H1 (cell line): Measurements from ENCODE around the gene UBE2M. TPM values are rescaled to one million over a fixed set of nuclear protein-coding genes. Genes with fewer than 3 reads are reported as not detected.

Source experiments
- CTCF ChIA-PET: fragments of 300-600 bp; sonication (Branson Sonifier 250); formaldehyde crosslinking; loops from one replicate; lab custom pipeline; 2021; ENCODE audit not compliant: partially characterized antibody; lab: Charles Lee
- POLR2A ChIA-PET: fragments of 300-600 bp; sonication (Branson Sonifier 250); formaldehyde crosslinking; loops from one replicate; lab custom pipeline; 2021; ENCODE audit warnings: inconsistent platforms; ENCODE audit not compliant: partially characterized antibody; lab: Charles Lee
- DNase-seq, 2 experiments: peaks; one replicate each; pipeline versions ENCODE4 v3.0.0 to v3.0.0-alpha.2; 2010 to 2022; ENCODE audit warnings: low spot score in 2 of 2, low read depth in 1 of 2, mixed read lengths in 1 of 2
- FAIRE-seq: peaks from 2 replicates; lab custom pipeline; 2011; peaks lifted over from hg19 to GRCh38; lab: Jason Lieb, UNC
- H2AFZ ChIP-seq: 2 replicates; pipeline ENCODE4 v1.8.1; 2012; ENCODE audit warnings: low read length, inconsistent platforms
- H2AK5ac ChIP-seq: 2 replicates; pipeline ENCODE4 v1.6.1; 2013; ENCODE audit warnings: low read depth, low read length
- H2BK120ac ChIP-seq: replicated peaks from 2 replicates; pipeline ENCODE3; 2013; ENCODE audit warnings: low read depth, low read length, inconsistent platforms
- H2BK12ac ChIP-seq: 2 replicates; pipeline ENCODE4 v1.6.1; 2013; ENCODE audit warnings: low read depth, low read length
- H2BK15ac ChIP-seq: 2 replicates; pipeline ENCODE4 v1.6.1; 2013; ENCODE audit warnings: low read length
- H2BK20ac ChIP-seq: 2 replicates; pipeline ENCODE4 v1.6.1; 2013; ENCODE audit warnings: low read length
- H2BK5ac ChIP-seq: 2 replicates; pipeline ENCODE4 v1.6.1; 2013; ENCODE audit warnings: low read depth, low read length
- H3K14ac ChIP-seq: 2 replicates; pipeline ENCODE4 v1.6.1; 2013; ENCODE audit warnings: inconsistent platforms; ENCODE audit not compliant: insufficient read length
- H3K18ac ChIP-seq: 2 replicates; pipeline ENCODE4 v1.6.1; 2013; ENCODE audit warnings: low read length; ENCODE audit errors: extremely low read depth
- H3K23ac ChIP-seq: 2 replicates; pipeline ENCODE4 v1.6.1; 2013; ENCODE audit warnings: inconsistent platforms; ENCODE audit not compliant: insufficient read length
- H3K23me2 ChIP-seq: 2 replicates; pipeline ENCODE4 v1.6.1; 2013; ENCODE audit warnings: low read depth, low read length
- H3K27ac ChIP-seq: 2 replicates; pipeline ENCODE4 v1.6.1; 2011; ENCODE audit warnings: low read depth, low read length, inconsistent platforms
- H3K27me3 ChIP-seq, 4 experiments: replicated peaks in 1 of 4; 1 replicate in 1 of 4; 2 replicates in 3 of 4; pipeline versions ENCODE4 v1.6.1 to v1.8.1; 2011 to 2013; ENCODE audit warnings: low read length in 3 of 4, mild to moderate bottlenecking in 3 of 4, inconsistent platforms in 2 of 4, mixed read lengths in 2 of 4, moderate library complexity in 1 of 4; ENCODE audit not compliant: control insufficient read depth in 3 of 4, insufficient read depth in 3 of 4; ENCODE audit errors: extremely low read depth in 1 of 4
- H3K36me3 ChIP-seq, 4 experiments: 2 replicates each; pipeline versions ENCODE4 v1.6.1 to v1.8.1; 2011 to 2013; ENCODE audit warnings: mild to moderate bottlenecking in 4 of 4, low read length in 3 of 4, moderate library complexity in 2 of 4, control low read depth in 1 of 4, inconsistent platforms in 1 of 4; ENCODE audit not compliant: insufficient read depth in 4 of 4, control insufficient read depth in 2 of 4
- H3K4ac ChIP-seq: replicated peaks from 2 replicates; pipeline ENCODE3; 2013; ENCODE audit warnings: low read length, low read depth, mixed read lengths, inconsistent platforms; ENCODE audit not compliant: insufficient read length
- H3K4me1 ChIP-seq, 4 experiments: replicated peaks in 1 of 4; 1 replicate in 1 of 4; 2 replicates in 3 of 4; pipeline versions ENCODE4 v1.6.1 to v1.8.1; 2011 to 2013; ENCODE audit warnings: low read length in 3 of 4, inconsistent platforms in 2 of 4, mixed read lengths in 1 of 4; ENCODE audit not compliant: insufficient read depth in 4 of 4, control insufficient read depth in 3 of 4
- H3K4me2 ChIP-seq, 2 experiments: 2 replicates each; pipeline versions ENCODE4 v1.6.1 to v1.8.1; 2011 to 2013; ENCODE audit warnings: low read depth in 2 of 2, low read length in 2 of 2, control low read depth in 1 of 2, inconsistent platforms in 1 of 2, mild to moderate bottlenecking in 1 of 2; ENCODE audit not compliant: insufficient read depth in 1 of 2
- H3K4me3 ChIP-seq, 4 experiments: fragments of 200-600, 300-600 bp in 1 of 4; sonication (generic), shearing (Covaris generic), sonication (Bioruptor Twin) in 1 of 4; 2 replicates each; pipeline versions ENCODE4 v1.5.1 to v1.8.1; 2011 to 2016; ENCODE audit warnings: low read length in 4 of 4, low read depth in 3 of 4, control low read depth in 2 of 4, inconsistent platforms in 2 of 4, mild to moderate bottlenecking in 2 of 4, mixed read lengths in 1 of 4, moderate library complexity in 1 of 4; ENCODE audit not compliant: insufficient read depth in 2 of 4; ENCODE audit errors: extremely low read depth in 1 of 4
- H3K56ac ChIP-seq: replicated peaks from 2 replicates; pipeline ENCODE3; 2013; ENCODE audit warnings: low read depth, mild to moderate bottlenecking, mixed read lengths, low read length, inconsistent platforms; ENCODE audit not compliant: insufficient read length
- H3K79me1 ChIP-seq: 2 replicates; pipeline ENCODE4 v1.6.1; 2013; ENCODE audit warnings: low read depth, low read length, control low read depth
- H3K79me2 ChIP-seq, 2 experiments: 2 replicates each; pipeline versions ENCODE4 v1.6.1 to v1.8.1; 2012 to 2013; ENCODE audit warnings: low read length in 2 of 2, mild to moderate bottlenecking in 2 of 2, inconsistent platforms in 1 of 2; ENCODE audit not compliant: insufficient read depth in 2 of 2, control insufficient read depth in 1 of 2
- H3K9ac ChIP-seq, 4 experiments: replicated peaks in 1 of 4; 1 replicate in 1 of 4; 2 replicates in 3 of 4; pipeline versions ENCODE4 v1.6.1 to v1.8.1; 2011 to 2013; ENCODE audit warnings: low read depth in 3 of 4, low read length in 3 of 4, control low read depth in 2 of 4, mild to moderate bottlenecking in 2 of 4, moderate library complexity in 2 of 4, inconsistent platforms in 1 of 4; ENCODE audit errors: extremely low read depth in 1 of 4
- H3K9me3 ChIP-seq, 2 experiments: 2 replicates each; pipeline versions ENCODE4 v1.6.1 to v1.8.1; 2012 to 2013; ENCODE audit warnings: mild to moderate bottlenecking in 2 of 2, moderate library complexity in 2 of 2, control low read depth in 1 of 2, inconsistent platforms in 1 of 2, low read depth in 1 of 2, low read length in 1 of 2, mixed read lengths in 1 of 2; ENCODE audit not compliant: insufficient read depth in 2 of 2
- H4K20me1 ChIP-seq, 2 experiments: replicated peaks in 1 of 2; 2 replicates each; pipeline versions ENCODE3 to v1.8.1; 2011 to 2013; ENCODE audit warnings: inconsistent platforms in 2 of 2, low read length in 2 of 2, mild to moderate bottlenecking in 1 of 2; ENCODE audit not compliant: insufficient read depth in 2 of 2, control insufficient read depth in 1 of 2
- H4K5ac ChIP-seq: 2 replicates; pipeline ENCODE4 v1.6.1; 2013; ENCODE audit warnings: low read length, low read depth, mixed read lengths, inconsistent platforms; ENCODE audit not compliant: insufficient read length
- H4K8ac ChIP-seq: 2 replicates; pipeline ENCODE4 v1.8.0; 2013; ENCODE audit warnings: mild to moderate bottlenecking, moderate library complexity, low read length, inconsistent platforms; ENCODE audit not compliant: insufficient read depth; ENCODE audit errors: extremely low read depth
- H4K91ac ChIP-seq: replicated peaks from 2 replicates; pipeline ENCODE3; 2013; ENCODE audit warnings: low read length, mixed read lengths, inconsistent platforms; ENCODE audit not compliant: insufficient read length
- JUND ChIP-seq: IDR thresholded peaks from 2 replicates; pipeline ENCODE4 v1.6.1; 2011; ENCODE audit warnings: mild to moderate bottlenecking, improper control_type of control experiment, low read length
- POLR2A ChIP-seq, 2 experiments: IDR thresholded peaks; 1 replicate in 1 of 2; 2 replicates in 1 of 2; pipeline ENCODE4 v1.6.1; 2011; ENCODE audit warnings: low read depth in 2 of 2, low read length in 2 of 2, mild to moderate bottlenecking in 2 of 2; ENCODE audit errors: control extremely low read depth in 1 of 2
- SUZ12 ChIP-seq: fragments of 200-600 bp; sonication (generic); IDR thresholded peaks from 2 replicates; pipeline ENCODE4 v1.6.1; 2012; ENCODE audit warnings: mild to moderate bottlenecking, inconsistent platforms, low read length, moderate library complexity, mixed read lengths
- TBP ChIP-seq: IDR thresholded peaks from 2 replicates; pipeline ENCODE4 v1.6.1; 2011; ENCODE audit warnings: low read depth, low read length, improper control_type of control experiment
- WGBS, 2 experiments: shearing (Covaris generic) in 1 of 2; methylation state at CpG; one replicate each; pipeline versions ENCODE4 v1.1.6 to v1.1.7; 2013 to 2015; ENCODE audit warnings: low lambda C conversion rate in 2 of 2, mixed read lengths in 2 of 2, inconsistent platforms in 1 of 2, low coverage in 1 of 2, missing lambda C conversion rate in 1 of 2; ENCODE audit not compliant: insufficient replicate concordance in 2 of 2, insufficient coverage in 1 of 2, insufficient read length in 1 of 2; ENCODE audit errors: extremely low coverage in 1 of 2, missing lambda C conversion rate in 1 of 2; 5-methylcytosine and 5-hydroxymethylcytosine counted together
- polyA plus RNA-seq, 7 experiments: library from polyadenylated mRNA; depleted of rRNA in 3 of 7; stranded (reverse) in 5 of 7; unstranded in 2 of 7; fragments of >200 nt in 5 of 7; fragments of 200-250 nt in 2 of 7; gene quantifications; 1 replicate in 5 of 7; 2 replicates in 1 of 7; 4 replicates in 1 of 7; pipeline versions ENCODE4 v1.2.1 to v1.2.3, GENCODE V29; 2011 to 2013; ENCODE audit warnings: missing spikeins in 2 of 7, mixed read lengths in 2 of 7
- total RNA-seq: library from RNA; stranded (reverse); fragmentation: NEBNext Ultra II Directional; extraction: Animal tissue kit (Norgen Biotek cat#: 25700); gene quantifications from 2 replicates; pipeline ENCODE4 v1.2.1, GENCODE V29; 2021

Gene UBE2M
- total and polyA plus RNA-seq, 2 of the 8 experiments (the other 6 are each of a cell fraction or from before 2014, with no cell fraction given), result 93.8 to 114 TPM

DNA sequence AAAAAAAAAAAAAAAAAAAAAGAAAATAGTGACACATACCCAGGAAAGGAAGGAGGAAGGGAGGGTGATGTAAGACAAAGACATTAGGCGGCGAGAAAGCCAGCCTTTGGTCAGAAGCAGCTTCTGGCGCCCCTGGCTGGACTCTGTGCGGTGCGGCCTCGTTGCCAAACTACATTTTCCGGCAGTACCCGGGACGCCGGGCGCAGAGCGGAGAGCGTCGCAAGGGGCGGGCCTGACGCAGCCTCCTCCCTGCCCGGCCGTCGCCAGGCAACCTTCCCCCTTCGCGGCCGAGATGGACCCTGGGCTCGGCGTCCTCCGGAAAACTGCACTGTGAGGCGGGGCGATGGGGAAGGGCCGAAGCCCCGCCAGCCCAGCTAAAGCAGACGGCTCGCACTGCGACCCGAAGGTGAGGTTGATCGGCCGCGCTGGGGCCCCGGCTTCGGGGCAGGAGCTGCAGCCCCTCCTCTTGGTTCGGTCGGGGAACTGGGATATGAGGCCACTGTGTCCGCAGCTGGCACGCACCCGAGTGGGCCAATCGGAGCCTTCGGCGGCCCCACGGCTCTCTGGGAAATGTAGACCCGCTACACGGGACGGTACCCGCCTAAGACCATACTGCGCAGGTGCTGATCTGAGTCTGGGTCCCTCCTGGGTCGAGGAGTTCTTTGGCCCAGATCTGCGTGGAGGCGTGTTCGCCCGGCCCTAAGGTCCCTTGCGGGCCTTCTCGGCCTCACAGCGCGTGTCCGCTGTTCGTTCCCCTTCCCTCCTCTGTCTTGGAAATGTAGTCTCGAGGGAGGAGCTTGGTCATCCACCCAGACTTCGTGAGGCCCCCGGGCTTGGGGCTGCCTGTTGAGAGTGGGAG lies 17.0 kb upstream of the UBE2M start:
- Histone ChIP-seq H4K8ac (peak overlapping the region; percentile 85), H4K91ac (peak overlapping the region; percentile 85), H3K36me3 (peaks cover 0 to 6% (median 4%) of the 10 kb centered on the region in 4 experiments; a peak in 2 of 8 replicates), H2BK120ac (no peak overlapping the region), H3K27ac (peak overlapping the region; percentile 64), H3K56ac (no peak overlapping the region), H3K9ac (peak overlapping the region; percentile 36 to 71 (median 70)), H3K79me2 (peaks cover 0 to 3% of the 10 kb centered on the region in 2 experiments; a peak in 1 of 4 replicates), H3K9me3 (no peaks in the 10 kb centered on the region), H2BK12ac (no peak overlapping the region; the same call in none of the 2 replicates), H2BK15ac (no peak overlapping the region), H3K27me3 (no peaks in the 10 kb centered on the region), H3K79me1 (no peaks in the 10 kb centered on the region), H2BK5ac (peak overlapping the region; percentile 83; the same call in 1 of the 2 replicates), H3K4me1 (peaks cover 0 to 11% (median 1%) of the 10 kb centered on the region in 4 experiments; a peak in 3 of 7 replicates), H3K4me3 (peak overlapping the region; percentile 71 to 94 (median 78)), H4K20me1 (peaks cover 0 to 6% of the 10 kb centered on the region in 2 experiments), H3K23me2 (peaks cover 17% of the 10 kb centered on the region), H3K23ac (no peak overlapping the region), H3K4ac (no peak overlapping the region), H3K4me2 (peak overlapping the region; percentile 80 to 98), H4K5ac (peak overlapping the region; percentile 77), H2AK5ac (0 out of 2 replicates have a peak overlapping the region, but pooled peaks have one; percentile 84), H2AFZ (peak overlapping the region; percentile 72; the same call in 1 of the 2 replicates), H3K18ac (peak overlapping the region; percentile 81), H3K14ac (no peak overlapping the region), H2BK20ac (no peak overlapping the region)
- WGBS, 2 experiments, result 1% methylated on average over 57 of the region's 66 CpGs; no CpG with 5 or more reads in 1 of the 2 experiments
- DNase-seq (peak in 1 of 2 experiments; percentile 87), FAIRE-seq (no peak)
- ChIA-PET POLR2A (interaction anchor here (0.6 to 8.4 kb wide), 11 partner anchors 10 to 92 kb away, joined by 3 to 82 read pairs (median 8); partner anchors contain the start of genes CHMP2A, TRIM28, UBE2M and ZBTB45), CTCF (interaction anchor here (0.6 to 3.1 kb wide), 5 partner anchors 10 to 58 kb away, joined by 3 to 18 read pairs (median 7); partner anchors contain the start of gene ZBTB45)
- TF ChIP-seq POLR2A (IDR thresholded peaks at IDR 0.05; ENCODE audit: control extremely low read depth in 1 of 2, low read depth in 2 of 2, low read length in 2 of 2), result peak in 1 of 2 experiments; percentile 73; a peak in 2 of 3 replicates
- TF ChIP-seq SUZ12, result no peak
- no peak for TF ChIP-seq TBP
- TF ChIP-seq JUND, result no peak
